Measurements from ENCODE around the gene METAP1D. TPM values are rescaled to one million over a fixed set of nuclear protein-coding genes. Genes with fewer than 3 reads are reported as not detected.

The METAP1D gene
- total RNA-seq, 1 experiment from 2014 or later, result 15.8 TPM

DNA sequence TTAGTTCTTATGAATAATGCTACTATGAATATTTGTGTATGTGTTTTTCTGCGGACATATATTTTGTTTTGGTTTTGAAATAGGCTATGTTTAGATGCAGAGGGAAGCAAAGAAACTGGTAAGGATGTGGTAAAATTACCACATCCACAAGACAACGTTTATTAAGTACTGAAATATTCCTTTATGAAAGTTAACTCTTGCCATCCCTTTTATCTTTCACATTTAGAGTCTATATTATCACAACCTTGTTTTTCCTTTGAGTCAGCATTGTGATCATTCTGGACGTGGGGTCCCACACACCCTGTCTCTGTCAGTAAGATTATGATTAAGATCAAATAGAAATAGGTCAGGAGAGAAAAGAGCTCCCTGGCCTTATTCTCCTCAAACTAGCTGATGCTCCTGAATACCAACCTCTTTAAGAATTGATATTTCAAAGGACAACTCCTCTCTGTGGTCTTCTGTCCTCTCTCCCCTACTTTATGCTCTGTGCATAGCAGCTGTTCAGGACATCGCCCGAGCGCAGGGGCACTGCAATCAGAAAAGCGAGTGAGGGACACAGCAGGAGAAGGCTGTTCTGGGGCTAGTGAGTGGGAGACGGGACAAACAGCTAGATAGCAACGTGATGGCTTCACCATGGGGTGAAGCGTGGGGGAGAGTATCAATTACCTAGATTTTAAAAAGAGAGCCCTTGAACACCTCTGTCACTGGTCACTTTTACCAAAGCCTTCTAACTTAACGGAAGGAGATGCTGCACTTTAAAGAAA lies 12.2 kb downstream of the METAP1D start (continued):
- TF ChIP-seq, protein P1, sequence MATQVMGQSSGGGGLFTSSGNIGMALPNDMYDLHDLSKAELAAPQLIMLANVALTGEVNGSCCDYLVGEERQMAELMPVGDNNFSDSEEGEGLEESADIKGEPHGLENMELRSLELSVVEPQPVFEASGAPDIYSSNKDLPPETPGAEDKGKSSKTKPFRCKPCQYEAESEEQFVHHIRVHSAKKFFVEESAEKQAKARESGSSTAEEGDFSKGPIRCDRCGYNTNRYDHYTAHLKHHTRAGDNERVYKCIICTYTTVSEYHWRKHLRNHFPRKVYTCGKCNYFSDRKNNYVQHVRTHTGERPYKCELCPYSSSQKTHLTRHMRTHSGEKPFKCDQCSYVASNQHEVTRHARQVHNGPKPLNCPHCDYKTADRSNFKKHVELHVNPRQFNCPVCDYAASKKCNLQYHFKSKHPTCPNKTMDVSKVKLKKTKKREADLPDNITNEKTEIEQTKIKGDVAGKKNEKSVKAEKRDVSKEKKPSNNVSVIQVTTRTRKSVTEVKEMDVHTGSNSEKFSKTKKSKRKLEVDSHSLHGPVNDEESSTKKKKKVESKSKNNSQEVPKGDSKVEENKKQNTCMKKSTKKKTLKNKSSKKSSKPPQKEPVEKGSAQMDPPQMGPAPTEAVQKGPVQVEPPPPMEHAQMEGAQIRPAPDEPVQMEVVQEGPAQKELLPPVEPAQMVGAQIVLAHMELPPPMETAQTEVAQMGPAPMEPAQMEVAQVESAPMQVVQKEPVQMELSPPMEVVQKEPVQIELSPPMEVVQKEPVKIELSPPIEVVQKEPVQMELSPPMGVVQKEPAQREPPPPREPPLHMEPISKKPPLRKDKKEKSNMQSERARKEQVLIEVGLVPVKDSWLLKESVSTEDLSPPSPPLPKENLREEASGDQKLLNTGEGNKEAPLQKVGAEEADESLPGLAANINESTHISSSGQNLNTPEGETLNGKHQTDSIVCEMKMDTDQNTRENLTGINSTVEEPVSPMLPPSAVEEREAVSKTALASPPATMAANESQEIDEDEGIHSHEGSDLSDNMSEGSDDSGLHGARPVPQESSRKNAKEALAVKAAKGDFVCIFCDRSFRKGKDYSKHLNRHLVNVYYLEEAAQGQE (IDR thresholded peaks at IDR 0.05; ENCODE audit: low read depth), result no peak
- TF ChIP-seq SRF (IDR thresholded peaks at IDR 0.05; ENCODE audit: low read depth) (no peak), EZH2phosphoT487 (IDR thresholded peaks at IDR 0.05; ENCODE audit: borderline replicate concordance) (no peak), FOSL1 (IDR thresholded peaks at IDR 0.05; ENCODE audit: low read depth) (no peak), ZNF274 (IDR thresholded peaks at IDR 0.05; ENCODE audit: low read depth, low read length) (no peak), EGR1 (IDR thresholded peaks at IDR 0.05; ENCODE audit: low read depth) (no peak), JUND (IDR thresholded peaks at IDR 0.05) (no peak), ZFX (IDR thresholded peaks at IDR 0.05) (no peak)
- TF ChIP-seq, protein P2, sequence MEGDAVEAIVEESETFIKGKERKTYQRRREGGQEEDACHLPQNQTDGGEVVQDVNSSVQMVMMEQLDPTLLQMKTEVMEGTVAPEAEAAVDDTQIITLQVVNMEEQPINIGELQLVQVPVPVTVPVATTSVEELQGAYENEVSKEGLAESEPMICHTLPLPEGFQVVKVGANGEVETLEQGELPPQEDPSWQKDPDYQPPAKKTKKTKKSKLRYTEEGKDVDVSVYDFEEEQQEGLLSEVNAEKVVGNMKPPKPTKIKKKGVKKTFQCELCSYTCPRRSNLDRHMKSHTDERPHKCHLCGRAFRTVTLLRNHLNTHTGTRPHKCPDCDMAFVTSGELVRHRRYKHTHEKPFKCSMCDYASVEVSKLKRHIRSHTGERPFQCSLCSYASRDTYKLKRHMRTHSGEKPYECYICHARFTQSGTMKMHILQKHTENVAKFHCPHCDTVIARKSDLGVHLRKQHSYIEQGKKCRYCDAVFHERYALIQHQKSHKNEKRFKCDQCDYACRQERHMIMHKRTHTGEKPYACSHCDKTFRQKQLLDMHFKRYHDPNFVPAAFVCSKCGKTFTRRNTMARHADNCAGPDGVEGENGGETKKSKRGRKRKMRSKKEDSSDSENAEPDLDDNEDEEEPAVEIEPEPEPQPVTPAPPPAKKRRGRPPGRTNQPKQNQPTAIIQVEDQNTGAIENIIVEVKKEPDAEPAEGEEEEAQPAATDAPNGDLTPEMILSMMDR (IDR thresholded peaks at IDR 0.05 in 2 of 3, conservative IDR thresholded peaks at IDR 0.05 in 1 of 3; ENCODE audit: borderline replicate concordance in 1 of 3, insufficient read depth in 1 of 3, low read depth in 2 of 3, low read length in 2 of 3), result no peak

Data from HCT116 (cell line).